ENCODE results near the gene TSPAN4. TPM values are rescaled to one million over a fixed set of nuclear protein-coding genes. Genes with fewer than 3 reads are reported as not detected.

TSPAN4 gene
- total and polyA plus RNA-seq, 10 of the 15 experiments (the other 5 are each of a cell fraction or from before 2014, with no cell fraction given) = 0.37 to 14.0 (median 8.5) TPM; not detected in 1

DNA sequence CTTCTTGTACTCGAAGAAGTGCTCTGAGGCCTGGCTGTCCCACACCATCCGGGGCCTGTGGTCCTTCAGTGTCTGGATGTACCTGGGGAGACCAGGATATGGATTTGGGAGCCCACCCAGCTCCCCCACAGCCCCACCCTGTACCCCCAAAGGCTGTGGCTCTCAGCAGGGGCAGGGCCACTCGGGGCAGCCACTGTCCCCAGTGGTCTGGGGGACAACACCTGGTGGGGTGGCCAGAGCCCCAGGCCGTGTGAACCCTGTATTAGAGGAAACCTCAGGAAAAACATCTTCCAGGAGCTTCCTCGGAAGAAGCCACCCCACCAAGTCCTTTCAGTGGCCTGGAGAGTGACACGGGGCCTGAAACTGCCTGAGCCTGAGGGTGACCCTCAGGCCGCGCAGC, 27.8 kb downstream of the TSPAN4 start:
- Histone ChIP-seq H3K36me3 (ENCODE audit: control insufficient read depth in 2 of 2, insufficient read depth in 2 of 2, low read length in 1 of 2) (no peaks in the 10 kb centered on the region; a peak in 1 of 4 replicates), H3K4me1 (ENCODE audit: control insufficient read depth, insufficient read depth, low read length) (no peaks in the 10 kb centered on the region), H3K9ac (ENCODE audit: control insufficient read depth, insufficient read depth, low read length) (no peak overlapping the region), H3K9me3 (replicated peaks; ENCODE audit: control insufficient read depth, insufficient read depth, low read length) (no peaks in the 10 kb centered on the region), H3K79me2 (ENCODE audit: control insufficient read depth, insufficient read depth, low read length) (no peaks in the 10 kb centered on the region), H3K4me2 (ENCODE audit: control insufficient read depth, insufficient read depth) (no peak overlapping the region), H3K4me3 (no peak overlapping the region), H3K27ac (ENCODE audit: control insufficient read depth, insufficient read depth) (no peak overlapping the region), H3K27me3 (replicated peaks in 1 of 2; ENCODE audit: control insufficient read depth in 2 of 2, insufficient read depth in 2 of 2, low read length in 1 of 2) (no peaks in the 10 kb centered on the region), H4K20me1 (ENCODE audit: control insufficient read depth, insufficient read depth) (no peaks in the 10 kb centered on the region), H2AFZ (ENCODE audit: control insufficient read depth, low read depth, low read length) (no peak overlapping the region)
- WGBS (ENCODE audit: insufficient coverage, insufficient replicate concordance, low lambda C conversion rate, missing lambda C conversion rate) = 67% methylated on average over 8 of the region's 8 CpGs
- SMC1A ChIA-PET (ENCODE audit: uncharacterized antibody, unreplicated experiment) = no interaction called here
- intact Hi-C loops (cut with micrococcal nuclease; ENCODE audit: unreplicated experiment) (no loop called here), in situ Hi-C loops (cut with MboI) (no loop called here)
- TF ChIP-seq SREBF2 (IDR thresholded peaks at IDR 0.05; ENCODE audit: low read length) (no peak), RUNX3 (IDR thresholded peaks at IDR 0.05; ENCODE audit: low read length) (no peak), FOXM1 (IDR thresholded peaks at IDR 0.05; ENCODE audit: low read depth, low read length) (no peak), MTA2 (IDR thresholded peaks at IDR 0.05; ENCODE audit: low read depth) (no peak), ZNF274 (IDR thresholded peaks at IDR 0.05; ENCODE audit: insufficient read depth, insufficient read length) (no peak), HSF1 (IDR thresholded peaks at IDR 0.05; ENCODE audit: low read depth, low read length) (no peak), EED (IDR thresholded peaks at IDR 0.05; ENCODE audit: low read depth) (no peak), FOXK2 (IDR thresholded peaks at IDR 0.05) (no peak), REST (IDR thresholded peaks at IDR 0.05; ENCODE audit: low read depth, low read length) (no peak), ATF2 (IDR thresholded peaks at IDR 0.05; ENCODE audit: low read length) (no peak), ATF3 (IDR thresholded peaks at IDR 0.05; ENCODE audit: borderline replicate concordance, extremely low read depth, low read depth, low read length) (no peak), IKZF1 (conservative IDR thresholded peaks at IDR 0.05) (no peak), SPI1 (IDR thresholded peaks at IDR 0.05; ENCODE audit: borderline replicate concordance, insufficient read depth, low read depth, low read length) (no peak)
- TF ChIP-seq, protein P1, sequence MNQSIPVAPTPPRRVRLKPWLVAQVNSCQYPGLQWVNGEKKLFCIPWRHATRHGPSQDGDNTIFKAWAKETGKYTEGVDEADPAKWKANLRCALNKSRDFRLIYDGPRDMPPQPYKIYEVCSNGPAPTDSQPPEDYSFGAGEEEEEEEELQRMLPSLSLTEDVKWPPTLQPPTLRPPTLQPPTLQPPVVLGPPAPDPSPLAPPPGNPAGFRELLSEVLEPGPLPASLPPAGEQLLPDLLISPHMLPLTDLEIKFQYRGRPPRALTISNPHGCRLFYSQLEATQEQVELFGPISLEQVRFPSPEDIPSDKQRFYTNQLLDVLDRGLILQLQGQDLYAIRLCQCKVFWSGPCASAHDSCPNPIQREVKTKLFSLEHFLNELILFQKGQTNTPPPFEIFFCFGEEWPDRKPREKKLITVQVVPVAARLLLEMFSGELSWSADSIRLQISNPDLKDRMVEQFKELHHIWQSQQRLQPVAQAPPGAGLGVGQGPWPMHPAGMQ (IDR thresholded peaks at IDR 0.05; ENCODE audit: borderline replicate concordance) = no peak
- TF ChIP-seq, protein P2, sequence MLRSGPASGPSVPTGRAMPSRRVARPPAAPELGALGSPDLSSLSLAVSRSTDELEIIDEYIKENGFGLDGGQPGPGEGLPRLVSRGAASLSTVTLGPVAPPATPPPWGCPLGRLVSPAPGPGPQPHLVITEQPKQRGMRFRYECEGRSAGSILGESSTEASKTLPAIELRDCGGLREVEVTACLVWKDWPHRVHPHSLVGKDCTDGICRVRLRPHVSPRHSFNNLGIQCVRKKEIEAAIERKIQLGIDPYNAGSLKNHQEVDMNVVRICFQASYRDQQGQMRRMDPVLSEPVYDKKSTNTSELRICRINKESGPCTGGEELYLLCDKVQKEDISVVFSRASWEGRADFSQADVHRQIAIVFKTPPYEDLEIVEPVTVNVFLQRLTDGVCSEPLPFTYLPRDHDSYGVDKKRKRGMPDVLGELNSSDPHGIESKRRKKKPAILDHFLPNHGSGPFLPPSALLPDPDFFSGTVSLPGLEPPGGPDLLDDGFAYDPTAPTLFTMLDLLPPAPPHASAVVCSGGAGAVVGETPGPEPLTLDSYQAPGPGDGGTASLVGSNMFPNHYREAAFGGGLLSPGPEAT (IDR thresholded peaks at IDR 0.05; ENCODE audit: low read depth) = no peak
- DNase-seq (ENCODE audit: low read depth, low spot score) (no peak), FAIRE-seq (no peak), ATAC-seq (no peak)
- RAD21 ChIA-PET (ENCODE audit: unreplicated experiment) = no interaction called here
- no TSS peak for BruUV-seq (replicated peaks)
- POLR2A ChIA-PET = no interaction called here
- CTCF ChIA-PET = no interaction called here
